ENCODE measurements around the gene RAB1B.
"Not testable (repeated sequence)": the region's sequence is repeated elsewhere in the genome, so short reads cannot be mapped to it uniquely, and the experiment has no call there.

RAB1B gene

DNA sequence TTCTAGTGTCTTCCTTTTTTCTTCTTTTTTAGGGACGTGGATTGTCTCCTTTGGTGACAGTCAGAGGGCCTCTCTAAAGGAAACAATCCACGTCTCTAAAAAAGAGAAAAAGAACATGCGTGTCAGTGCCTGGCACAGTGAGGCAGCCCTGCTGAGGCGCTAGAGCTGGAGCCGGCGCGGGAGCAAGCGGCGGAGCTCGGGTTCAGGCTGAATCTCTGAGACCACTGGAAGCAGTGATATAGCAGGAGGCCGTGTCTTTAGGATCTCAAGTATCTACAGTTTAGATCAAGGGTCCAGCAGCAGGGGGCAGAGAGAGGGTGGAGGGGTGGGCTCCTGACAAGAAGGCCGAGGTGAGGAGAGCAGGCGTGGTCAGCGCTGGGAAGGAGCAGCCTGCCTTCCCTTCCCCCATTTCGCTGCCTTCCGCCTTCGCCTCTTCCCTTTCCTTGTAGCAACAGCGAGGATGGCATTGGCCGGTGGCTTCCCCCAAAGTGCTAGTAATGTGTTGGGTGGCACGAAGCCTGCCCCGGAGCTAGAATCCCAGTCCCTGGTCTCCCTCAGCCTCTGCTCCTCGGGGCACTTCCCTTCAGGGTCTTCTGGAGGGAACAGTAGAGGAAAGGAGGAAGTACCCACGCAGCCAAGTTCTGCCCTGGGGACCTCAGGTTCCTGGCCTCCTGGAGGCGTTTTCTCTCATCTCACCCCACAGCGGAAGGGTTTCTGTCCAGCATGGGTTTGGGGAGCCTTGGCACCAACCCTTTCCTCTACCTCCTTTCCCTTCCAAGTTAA is 28.2 kb upstream of the RAB1B start:
- DNase-seq: no peak

- no peak for DNase-seq
Observed at GRCh38 chr11:66240781-66241136, 27.7 kb upstream of the RAB1B start.

DNA sequence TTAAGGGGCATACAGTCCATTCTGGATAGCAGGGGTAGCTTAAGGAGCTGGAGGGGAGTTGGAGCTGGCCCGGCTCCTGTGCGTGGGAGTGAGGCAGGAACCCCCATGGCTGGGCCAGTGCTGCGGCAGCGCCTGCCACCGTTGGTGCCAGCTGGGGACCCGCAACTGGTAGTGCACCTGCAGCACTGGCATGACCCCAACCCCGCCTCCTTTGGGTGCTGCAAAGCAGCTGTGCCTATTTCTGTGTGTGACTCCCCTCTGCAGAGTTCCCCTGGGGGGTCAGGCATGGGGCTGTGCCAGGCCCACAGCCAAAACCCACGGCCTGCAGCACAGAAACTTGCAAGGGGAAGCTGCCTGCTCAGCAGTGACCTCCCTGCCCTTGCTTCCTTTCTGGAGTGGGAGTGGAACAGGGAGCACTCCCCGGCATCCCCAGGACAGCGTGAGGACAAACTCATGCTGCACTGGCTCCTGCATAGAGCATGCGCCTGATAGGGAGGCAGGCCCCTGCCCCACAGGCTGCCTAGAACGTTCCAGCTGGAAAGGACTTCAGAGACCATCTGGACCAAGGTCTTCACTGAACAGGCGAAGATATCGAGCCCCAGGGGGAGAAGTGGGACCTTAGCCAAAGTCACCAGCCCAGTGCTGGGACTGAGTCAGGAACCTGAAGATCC is 26.2 kb upstream of the RAB1B start:
- no peak for DNase-seq

- no peak for DNase-seq
Observed at GRCh38 chr11:66243782-66244535, 24.5 kb upstream of the RAB1B start.

DNA sequence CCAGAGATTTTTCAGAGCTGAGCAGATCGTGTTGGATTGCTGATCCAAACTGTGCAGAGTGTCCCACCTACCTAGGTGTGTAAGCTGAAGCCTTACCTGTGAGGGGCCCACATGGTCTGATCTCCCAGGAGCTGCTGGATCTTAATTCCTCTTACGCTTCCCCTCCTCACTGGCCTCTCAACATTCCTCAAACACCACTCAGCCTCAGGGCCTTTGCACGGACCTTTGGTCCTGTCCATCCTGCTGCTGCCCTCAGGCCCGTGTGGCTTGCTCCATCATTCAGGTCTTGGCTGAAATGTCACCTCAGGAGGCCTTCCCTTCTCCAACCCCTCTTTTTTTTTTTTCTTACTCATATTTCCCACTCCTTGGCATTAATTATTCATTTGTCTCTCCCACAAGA is 21.1 kb upstream of the RAB1B start:
- no peak for DNase-seq

DNA sequence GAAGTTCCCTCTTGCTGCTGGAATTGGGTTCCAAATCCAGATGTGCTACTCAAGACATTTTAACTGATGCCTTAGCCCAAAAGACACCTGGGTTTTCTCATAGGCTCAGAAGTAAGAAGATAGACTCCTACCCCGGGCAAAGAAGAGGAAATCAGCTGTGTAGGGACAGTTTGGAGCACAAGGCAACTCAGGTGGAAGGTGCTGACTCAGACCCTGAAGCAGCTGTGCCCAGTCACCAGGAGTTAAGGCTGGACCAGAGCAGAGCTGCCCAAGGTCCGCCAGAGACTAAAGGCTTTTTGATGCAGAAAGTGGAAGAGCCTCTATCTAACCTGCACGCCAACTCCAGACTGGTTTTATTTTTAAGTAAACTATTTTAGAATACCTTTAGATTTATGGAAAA is 20.6 kb upstream of the RAB1B start:
- no peak for DNase-seq

DNA sequence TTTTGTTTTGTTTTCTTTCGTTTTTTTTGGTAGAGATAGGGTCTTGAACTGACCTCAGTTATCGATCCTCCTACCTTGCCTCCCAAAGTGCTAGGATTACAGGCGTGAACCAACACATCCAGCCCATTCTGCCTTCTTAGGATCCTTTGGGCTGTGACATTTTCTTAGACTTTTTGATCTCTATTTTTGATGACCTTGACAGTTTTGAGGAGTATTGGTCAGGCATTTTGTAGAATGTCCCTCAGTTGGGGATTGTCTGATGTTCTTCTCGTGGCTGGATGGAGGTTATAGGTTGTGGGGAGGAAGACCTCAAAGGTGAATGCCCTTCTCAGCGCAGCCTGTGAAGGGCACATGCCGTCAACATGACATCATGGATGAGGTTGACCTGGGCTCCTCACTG is 19.5 kb upstream of the RAB1B start:
- DNase-seq: no peak

- no peak for DNase-seq
Observed at GRCh38 chr11:66251809-66252208, 16.6 kb upstream of the RAB1B start.

- not testable (repeated sequence) for DNase-seq
Observed at GRCh38 chr11:66253081-66253480, 15.4 kb upstream of the RAB1B start.

- DNase-seq: no peak
Observed at GRCh38 chr11:66258473-66258893, 10.0 kb upstream of the RAB1B start.

- DNase-seq: no peak
Observed at GRCh38 chr11:66259225-66259624, 9.2 kb upstream of the RAB1B start.

GRCh38 chr11:66259956-66260355 is 8.5 kb upstream of the RAB1B start:
- no peak for DNase-seq

- DNase-seq: no peak
Observed at GRCh38 chr11:66261578-66261977, 6.9 kb upstream of the RAB1B start.

DNA sequence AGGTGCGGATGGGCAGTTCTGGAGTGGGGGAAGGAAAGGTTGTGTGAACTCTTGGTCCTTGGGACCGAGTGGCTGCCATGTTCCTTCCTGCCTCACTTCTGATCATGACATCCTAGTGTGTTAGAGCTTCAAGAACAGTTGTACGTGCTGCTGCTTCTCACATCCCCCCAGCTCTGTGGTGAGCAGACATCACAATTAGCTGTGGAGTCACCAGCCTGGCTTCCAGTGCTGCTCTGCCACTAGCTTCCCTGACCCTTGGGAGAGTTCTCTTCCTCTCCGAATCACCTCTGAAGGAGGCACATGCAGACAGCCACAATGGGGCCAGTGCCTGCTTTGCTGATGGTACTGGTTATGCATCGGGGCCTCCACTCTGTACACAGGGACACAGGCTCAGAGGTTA is 6.2 kb upstream of the RAB1B start:
- no peak for DNase-seq

DNA sequence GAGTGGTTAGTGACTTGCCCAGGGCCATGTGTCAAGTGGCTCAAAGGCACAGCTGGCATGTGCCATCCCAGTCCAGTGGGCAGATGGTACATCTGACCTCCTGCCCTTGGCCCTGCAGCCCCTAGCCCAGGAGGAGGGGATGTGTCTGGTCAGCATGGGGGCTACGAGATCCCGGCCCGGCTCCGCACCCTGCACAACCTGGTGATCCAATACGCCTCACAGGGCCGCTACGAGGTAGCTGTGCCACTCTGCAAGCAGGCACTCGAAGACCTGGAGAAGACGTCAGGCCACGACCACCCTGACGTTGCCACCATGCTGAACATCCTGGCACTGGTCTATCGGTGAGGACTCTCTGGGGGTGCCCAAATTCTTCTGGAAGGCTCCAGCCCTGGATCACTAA is 5.7 kb upstream of the RAB1B start:
- DNase-seq: no peak

DNA sequence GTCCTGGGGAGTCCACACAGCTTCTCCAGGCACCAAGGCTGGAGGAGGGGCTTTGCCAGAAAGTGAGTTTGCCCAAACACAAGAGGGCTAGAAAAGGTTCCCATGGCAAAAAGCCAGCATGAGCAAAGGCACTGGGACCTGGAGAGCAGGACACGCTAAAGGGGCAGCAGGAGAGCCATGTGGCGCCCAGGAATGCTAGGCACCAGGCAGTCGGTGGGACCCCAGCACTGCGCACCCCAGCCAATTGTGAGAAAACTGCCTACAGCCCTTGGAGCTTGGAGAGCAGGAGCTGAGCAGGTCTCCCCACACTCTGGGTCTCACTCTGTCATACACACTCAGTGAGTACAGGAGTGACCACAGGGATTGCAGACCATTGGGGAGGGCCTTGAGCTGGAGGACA is 5.2 kb upstream of the RAB1B start:
- no peak for DNase-seq

DNA sequence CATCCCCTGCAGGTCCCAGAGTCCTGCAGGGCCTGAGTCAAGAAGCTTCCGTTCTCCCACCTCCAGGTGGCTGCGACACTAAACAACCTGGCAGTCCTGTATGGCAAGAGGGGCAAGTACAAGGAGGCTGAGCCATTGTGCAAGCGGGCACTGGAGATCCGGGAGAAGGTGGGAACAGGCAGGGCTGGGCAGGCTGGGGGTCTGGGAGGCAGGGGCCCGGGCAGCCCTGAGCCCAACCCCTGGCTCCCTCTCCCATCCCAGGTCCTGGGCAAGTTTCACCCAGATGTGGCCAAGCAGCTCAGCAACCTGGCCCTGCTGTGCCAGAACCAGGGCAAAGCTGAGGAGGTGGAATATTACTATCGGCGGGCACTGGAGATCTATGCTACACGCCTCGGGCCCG is 4.7 kb upstream of the RAB1B start:
- DNase-seq: no peak

DNA sequence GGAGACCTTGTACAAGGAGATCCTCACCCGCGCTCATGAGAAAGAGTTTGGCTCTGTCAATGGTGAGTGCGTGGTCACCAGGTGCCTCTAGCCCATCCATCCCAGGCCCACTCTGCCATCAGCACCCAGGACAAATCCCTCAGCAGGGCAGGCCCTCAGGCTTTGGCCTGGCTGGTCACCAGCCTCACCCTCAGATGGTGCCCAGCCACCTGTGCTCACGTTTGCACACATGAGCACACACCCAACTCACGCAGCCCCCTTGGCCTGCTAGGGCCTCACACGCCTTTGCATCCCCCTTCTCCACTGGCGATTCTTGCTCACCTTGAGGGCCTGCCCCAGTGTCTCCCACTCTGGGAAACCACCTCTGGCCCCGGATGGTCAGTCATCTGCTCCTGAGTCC is 4.1 kb upstream of the RAB1B start:
- DNase-seq: no peak

DNA sequence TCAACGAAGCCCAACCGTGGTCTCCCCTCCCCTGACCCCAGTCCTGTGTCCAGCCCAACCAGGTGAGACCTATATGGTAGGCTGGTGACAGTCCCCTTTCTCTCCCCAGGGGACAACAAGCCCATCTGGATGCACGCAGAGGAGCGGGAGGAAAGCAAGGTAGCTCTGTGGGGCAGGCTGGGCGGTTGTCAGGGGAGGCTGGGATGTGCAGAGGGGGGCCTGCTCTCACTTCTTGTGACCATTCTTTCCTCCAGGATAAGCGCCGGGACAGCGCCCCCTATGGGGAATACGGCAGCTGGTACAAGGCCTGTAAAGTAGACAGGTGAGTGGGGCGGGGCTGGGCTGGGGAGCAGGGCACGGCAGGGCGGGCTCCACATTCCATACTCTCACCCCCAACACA is 3.5 kb upstream of the RAB1B start:
- no peak for DNase-seq

DNA sequence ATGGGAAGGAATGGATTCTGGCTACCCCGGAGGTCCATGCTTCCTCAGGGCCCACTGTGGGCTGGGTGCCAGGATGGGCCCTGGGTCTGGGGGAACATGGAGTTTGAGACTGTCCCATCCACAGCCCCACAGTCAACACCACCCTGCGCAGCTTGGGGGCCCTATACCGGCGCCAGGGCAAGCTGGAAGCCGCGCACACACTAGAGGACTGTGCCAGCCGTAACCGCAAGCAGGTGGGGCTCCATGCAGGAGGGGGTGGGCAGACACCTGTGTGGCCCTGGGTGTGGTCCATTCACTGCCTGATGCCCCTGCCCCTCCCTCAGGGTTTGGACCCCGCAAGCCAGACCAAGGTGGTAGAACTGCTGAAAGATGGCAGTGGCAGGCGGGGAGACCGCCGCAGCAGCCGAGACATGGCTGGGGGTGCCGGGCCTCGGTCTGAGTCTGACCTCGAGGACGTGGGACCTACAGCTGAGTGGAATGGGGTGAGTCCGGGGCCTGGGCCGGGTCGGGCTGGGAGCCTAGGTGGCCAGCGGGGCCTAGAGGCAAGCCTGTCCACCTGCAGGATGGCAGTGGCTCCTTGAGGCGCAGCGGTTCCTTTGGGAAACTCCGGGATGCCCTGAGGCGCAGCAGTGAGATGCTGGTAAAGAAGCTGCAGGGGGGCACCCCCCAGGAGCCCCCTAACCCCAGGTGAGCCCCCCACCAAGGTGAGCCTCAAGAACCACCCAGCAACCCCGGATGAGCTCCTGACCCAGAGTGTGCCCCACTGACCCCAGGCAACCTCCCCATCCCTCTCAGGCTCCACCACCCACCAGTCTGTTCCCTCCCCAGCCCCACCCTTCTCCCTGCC is 2.7 kb upstream of the RAB1B start:
- no peak for DNase-seq

DNA sequence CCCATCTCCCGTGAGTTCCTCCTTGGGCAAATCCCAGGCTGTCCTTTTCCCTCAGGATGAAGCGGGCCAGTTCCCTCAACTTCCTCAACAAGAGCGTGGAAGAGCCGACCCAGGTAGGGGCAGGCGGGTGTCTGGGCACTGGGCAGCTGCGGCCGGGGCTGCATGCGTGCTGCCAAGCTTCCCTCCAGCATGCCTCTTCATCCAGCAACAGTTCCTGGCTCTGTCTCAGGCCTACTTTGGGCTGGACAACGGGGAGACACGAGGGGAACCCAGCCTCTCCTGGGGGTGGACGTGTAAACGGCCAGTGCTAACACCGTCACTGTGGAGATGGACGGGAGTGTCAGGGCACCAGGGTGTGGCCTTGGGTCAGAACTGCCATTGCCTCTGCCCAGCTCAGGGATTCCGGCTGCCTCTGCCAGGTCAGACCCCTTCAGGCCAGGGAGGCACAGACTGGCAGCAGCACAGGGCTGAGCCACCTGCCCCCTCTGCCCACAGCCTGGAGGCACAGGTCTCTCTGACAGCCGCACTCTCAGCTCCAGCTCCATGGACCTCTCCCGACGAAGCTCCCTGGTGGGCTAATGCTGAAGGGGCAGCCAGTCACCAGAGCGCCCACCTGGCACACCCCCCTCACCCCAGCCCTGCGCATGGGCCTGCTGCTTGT is 1.9 kb upstream of the RAB1B start:
- DNase-seq: no peak

DNA sequence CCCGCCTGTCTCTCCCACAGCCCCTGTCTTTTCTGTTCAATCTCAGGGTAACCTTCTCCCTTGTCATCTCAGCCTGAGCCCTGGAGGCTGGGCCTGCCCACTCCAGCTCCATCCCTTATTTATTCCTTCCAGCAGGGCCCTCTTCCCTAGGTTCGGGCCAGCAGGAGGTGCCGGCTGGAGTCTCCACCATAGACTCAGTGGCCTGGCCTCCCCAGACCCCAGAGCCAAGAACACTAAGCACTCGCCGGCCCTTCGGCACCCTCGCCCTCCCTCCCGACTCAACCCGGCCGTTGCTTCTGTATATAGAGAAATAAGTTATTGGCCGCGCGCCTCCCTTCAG is 1.4 kb upstream of the RAB1B start:
- DNase-seq: no peak

All from activated CD4-positive, CD25-positive, alpha-beta regulatory T cell treated with anti-CD3 and anti-CD28 coated beads, Interleukin-2, amount 50 U/mL, for 72 hours (primary cell).